Ectodermal cell (in vitro differentiated cells): ENCODE measurements around the gene TNFRSF13B.
"Not testable (repeated sequence)": the region's sequence is repeated elsewhere in the genome, so short reads cannot be mapped to it uniquely, and the experiment has no call there.

Source experiments
- H3K27ac ChIP-seq: 2 replicates; pipeline ENCODE4 v1.7.0; 2013; ENCODE audit warnings: mild to moderate bottlenecking, low read depth, low read length; ENCODE audit not compliant: insufficient read depth, poor library complexity, severe bottlenecking
- H3K27me3 ChIP-seq: 2 replicates; pipeline ENCODE4 v1.7.0; 2013; ENCODE audit warnings: mild to moderate bottlenecking, low read length; ENCODE audit not compliant: insufficient read depth, control insufficient read depth, poor library complexity, severe bottlenecking
- H3K36me3 ChIP-seq: one replicate; pipeline ENCODE4 v1.7.0; 2013; ENCODE audit warnings: low read length; ENCODE audit not compliant: control insufficient read depth, insufficient read depth
- H3K4me1 ChIP-seq: one replicate; pipeline ENCODE4 v1.7.0; 2013; ENCODE audit warnings: low read length; ENCODE audit not compliant: control insufficient read depth, insufficient read depth
- H3K4me3 ChIP-seq: 2 replicates; pipeline ENCODE4 v1.7.0; 2013; ENCODE audit warnings: low read depth, low read length, control low read depth; ENCODE audit not compliant: insufficient read depth
- H3K9me3 ChIP-seq: 2 replicates; pipeline ENCODE4 v1.7.0; 2013; ENCODE audit warnings: mild to moderate bottlenecking, low read length, moderate library complexity; ENCODE audit not compliant: control insufficient read depth
- WGBS, 2 experiments: methylation state at CpG; one replicate each; pipeline ENCODE4 v1.1.7; 2013; ENCODE audit warnings: missing lambda C conversion rate in 2 of 2; 5-methylcytosine and 5-hydroxymethylcytosine counted together

The TNFRSF13B gene

DNA sequence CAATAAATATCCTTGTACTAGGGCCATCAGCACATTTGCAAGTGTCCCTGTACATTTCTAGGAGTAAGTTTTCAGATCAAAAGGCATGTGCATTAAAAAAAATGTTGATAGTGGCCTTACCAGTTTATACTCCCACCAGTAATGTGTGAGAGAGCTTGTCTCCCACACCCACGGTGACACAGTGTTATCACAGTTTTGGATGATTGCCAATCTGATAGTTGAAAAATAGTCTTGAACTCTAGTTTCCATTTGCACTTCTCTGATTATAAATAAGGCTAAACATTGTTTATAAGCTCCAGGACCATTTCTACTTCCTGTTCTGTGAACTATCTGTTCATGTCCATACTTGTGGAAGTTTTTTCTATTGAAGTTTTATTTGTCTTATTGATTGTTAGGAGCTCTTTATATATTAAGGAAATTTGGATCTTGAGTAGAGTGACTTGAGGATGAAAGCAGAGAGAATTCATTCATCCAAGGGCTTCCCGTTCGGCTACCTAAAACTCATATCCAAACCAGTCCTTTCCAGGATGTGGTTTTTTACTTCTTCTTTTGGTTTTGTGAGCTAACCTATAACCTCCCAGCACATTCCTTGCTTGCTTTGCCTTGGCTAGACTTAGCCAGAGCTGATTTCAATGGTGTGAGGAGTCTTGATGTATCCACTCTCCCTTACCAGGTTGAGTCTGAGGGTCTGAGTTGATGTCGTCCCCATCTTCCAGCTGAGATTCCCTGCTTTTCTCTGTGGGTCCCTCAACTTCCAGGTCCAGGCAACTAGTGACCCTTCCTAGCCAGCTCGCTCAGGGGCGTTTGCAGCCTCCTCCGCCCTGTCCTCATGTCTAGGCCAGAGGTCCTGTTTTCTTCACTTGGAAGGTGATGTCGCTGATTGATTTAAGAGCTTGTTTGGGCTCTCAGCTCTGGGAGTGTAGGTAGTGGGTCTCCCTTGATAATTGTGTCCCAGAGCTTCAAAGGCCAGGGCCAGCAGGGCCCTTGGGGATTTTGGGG is 44.6 kb upstream of the TNFRSF13B start:
- 95 to 99% methylated on average over 8 of the region's 8 CpGs for WGBS, 2 experiments
- H3K4me3 ChIP-seq, H3K36me3 ChIP-seq, H3K27ac ChIP-seq, H3K4me1 ChIP-seq, H3K9me3 ChIP-seq, H3K27me3 ChIP-seq: not testable (repeated sequence)

DNA sequence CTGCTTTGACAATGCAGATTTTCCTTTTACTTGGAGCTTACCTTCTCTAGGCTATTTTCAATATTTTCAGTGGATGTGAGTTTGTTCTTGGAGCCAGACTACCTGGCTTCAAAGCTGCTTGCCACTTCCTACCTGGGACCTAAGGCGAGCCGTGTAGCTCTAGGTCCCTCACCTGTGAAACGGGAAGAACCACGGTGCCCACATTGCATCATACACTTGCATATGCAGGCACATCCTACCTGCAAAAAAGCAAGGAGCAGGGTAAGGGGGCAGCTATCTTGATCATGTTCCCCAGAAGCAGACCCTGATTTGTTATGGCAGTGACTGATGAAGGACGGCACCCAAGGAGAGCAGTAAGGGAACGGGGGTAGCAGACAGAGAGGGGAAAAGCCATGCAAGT is 43.3 kb upstream of the TNFRSF13B start:
- no peak overlapping the region for H3K27ac ChIP-seq
- no peak overlapping the region for H3K4me3 ChIP-seq
- H3K4me1 ChIP-seq: no peaks in the 10 kb centered on the region
- H3K27me3 ChIP-seq: no peaks in the 10 kb centered on the region
- 88 to 94% methylated on average over 6 of the region's 6 CpGs for WGBS, 2 experiments
- no peaks in the 10 kb centered on the region for H3K9me3 ChIP-seq
- H3K36me3 ChIP-seq: no peaks in the 10 kb centered on the region

DNA sequence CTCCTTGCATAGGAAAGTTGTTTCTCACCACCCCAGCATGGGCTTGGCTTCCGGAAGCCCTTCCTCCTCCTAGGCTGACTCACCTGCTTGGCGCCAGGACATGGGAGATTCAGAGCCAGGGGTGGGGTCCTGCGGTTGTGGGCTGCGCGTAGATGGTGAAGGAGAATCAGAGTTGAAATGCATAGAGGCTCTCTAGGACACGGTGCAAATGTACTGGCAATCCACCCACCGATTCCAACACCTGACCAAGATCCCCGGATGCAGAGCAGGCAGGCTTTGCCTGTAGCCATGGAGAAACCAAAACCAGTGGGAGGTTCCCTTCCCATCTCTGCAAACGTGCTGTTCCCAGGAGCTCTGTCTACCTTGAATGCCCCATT is 42.8 kb upstream of the TNFRSF13B start:
- H3K9me3 ChIP-seq, H3K27me3 ChIP-seq, H3K4me3 ChIP-seq, H3K4me1 ChIP-seq, H3K27ac ChIP-seq, H3K36me3 ChIP-seq: not testable (repeated sequence)
- 89% methylated on average over 9 of the region's 9 CpGs for WGBS, 2 experiments

DNA sequence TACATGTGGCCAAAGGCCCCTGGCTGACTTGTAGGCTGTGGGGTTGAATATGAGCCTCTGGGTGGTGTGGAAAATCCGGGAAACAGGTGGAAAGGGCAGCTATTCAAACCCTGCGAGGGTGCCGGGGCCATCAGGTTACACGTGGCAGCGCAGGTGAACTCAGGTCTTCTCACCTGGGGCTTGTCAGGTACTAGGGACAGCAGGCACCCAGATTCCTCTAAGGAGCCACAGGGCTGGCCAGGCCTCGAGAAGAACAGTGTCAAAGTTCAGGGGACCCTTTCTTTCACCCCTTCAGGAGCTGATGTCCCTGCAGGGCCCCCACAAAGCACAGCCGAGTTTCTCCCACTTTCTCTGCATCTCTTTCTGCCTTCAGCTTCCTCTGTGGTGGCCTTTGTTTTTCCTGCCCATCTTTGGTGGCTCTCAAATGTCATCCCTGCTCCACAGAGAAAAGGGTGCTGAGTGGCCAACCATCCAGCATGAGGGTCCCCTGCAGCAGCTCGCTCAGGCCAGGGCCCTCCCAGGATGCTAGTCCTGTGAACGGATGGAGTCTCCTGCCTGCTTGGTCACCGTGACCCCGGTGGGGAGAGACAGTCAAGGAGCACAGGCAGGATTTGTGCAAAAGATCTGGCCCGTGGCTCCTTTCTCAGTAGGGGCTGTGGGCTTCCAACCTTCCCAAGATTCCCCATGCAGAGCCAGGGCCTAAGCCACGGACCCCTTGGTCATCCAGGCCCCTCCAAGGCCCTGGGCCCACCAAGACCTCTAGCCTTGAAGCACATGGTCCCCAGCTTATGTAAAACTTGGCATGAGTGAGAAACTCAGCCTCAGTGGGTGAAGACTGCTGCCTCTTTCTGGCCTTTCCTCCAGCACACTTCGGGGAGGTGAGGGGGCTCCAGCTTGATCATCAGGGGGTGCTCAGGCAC is 42.2 kb upstream of the TNFRSF13B start:
- not testable (repeated sequence) for H3K4me1 ChIP-seq, H3K9me3 ChIP-seq, H3K36me3 ChIP-seq, H3K4me3 ChIP-seq, H3K27ac ChIP-seq, H3K27me3 ChIP-seq
- WGBS, 2 experiments: 89% methylated on average over 14 of the region's 14 CpGs

DNA sequence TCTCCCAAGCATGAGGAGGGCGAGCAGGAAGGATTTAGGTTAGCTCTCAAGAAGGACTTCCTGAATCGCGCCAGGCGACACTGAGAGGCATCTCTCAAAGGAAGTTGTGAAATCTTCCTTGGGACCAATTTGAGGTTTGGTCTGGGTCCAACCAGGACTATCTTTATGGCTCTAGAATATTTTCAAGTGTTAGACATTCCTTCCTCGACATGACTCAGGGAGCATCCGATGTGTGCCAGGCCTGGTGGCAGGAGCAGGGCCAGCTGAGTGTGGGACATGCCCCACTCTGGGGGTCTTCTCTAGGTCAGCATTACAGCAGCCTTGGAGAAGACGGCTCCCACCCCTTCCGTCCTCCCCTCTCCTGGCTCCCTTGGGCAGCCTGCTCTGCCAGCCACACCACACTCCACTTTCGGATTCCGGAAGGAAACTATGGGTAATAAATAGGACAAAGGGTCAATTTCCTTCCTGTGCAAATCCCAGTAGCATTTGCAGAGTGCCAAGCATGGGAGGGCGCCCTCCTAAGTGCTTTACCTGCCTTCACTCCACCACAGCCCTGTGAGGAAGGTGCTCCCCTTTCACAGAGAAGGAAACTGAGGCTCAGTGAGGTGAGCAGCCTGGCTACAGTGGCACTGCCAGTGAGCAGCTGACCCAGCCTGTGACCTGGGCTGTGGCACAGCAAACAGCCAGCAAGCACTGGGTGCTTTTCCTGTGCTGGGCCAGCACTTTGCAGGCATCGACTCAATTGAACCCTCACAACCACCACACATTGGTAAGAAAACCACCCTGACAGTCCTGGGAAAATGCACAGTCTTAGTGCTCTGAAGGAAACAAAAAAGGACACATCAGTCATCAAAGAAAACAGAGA is 39.4 kb upstream of the TNFRSF13B start:
- H3K36me3 ChIP-seq, H3K4me1 ChIP-seq, H3K9me3 ChIP-seq, H3K4me3 ChIP-seq, H3K27ac ChIP-seq, H3K27me3 ChIP-seq: not testable (repeated sequence)
- WGBS, 2 experiments: 98 to 100% methylated on average over 4 to 5 of the region's 12 CpGs

DNA sequence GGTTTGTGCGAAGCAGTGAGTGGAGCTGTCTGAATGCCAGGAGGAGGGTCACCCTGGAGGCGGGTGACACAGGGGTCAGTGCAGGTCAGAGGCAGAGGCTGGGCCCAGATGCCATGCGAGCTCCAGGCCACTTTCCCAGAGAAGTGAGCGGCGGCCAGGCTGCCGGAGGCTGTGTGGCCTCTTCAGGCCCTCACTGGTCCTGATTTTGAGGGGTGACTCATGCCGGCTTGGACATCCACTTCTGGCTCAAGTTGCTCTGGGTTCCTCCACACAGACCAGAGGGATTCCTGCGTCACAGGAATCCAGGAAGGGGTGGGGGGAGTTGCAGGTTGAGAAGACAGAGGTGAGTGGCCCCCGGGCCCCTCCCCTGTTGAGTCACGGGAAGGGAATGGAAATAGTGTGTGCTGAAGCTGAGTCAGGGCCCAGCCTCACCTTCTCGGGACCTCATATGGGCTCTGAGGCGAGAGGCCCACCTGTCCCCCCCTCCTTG is 38.7 kb upstream of the TNFRSF13B start:
- 94 to 98% methylated on average over 4 of the region's 12 CpGs for WGBS, 2 experiments
- not testable (repeated sequence) for H3K36me3 ChIP-seq, H3K27ac ChIP-seq

DNA sequence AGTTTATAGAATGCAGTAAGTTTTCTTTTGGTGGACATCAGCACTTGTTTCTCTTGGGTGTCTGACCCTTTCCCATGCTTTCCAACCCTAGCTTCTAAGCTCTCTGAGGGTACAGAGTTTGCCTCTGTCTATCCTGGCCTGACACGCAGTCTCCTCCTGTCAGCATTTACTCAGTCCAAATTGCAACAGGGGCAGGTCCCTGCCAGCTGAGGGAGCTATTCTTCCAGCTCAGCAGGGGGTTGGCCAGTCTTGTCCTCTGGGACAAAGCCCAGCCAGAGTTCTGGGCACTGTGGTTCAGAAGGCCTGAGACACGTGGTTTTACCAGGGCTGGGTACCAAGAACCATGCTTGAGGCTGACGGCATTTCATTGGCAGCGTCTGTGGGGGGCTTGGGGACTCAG is 38.1 kb upstream of the TNFRSF13B start:
- not testable (repeated sequence) for H3K27me3 ChIP-seq, H3K4me3 ChIP-seq, H3K4me1 ChIP-seq, H3K36me3 ChIP-seq, H3K9me3 ChIP-seq, H3K27ac ChIP-seq
- WGBS, 2 experiments: 57 to 86% methylated on average over 1 of the region's 4 CpGs

More for the DNA sequence above, 38.7 kb upstream of the TNFRSF13B start:
- not testable (repeated sequence) for H3K4me1 ChIP-seq, H3K4me3 ChIP-seq, H3K27me3 ChIP-seq, H3K9me3 ChIP-seq

DNA sequence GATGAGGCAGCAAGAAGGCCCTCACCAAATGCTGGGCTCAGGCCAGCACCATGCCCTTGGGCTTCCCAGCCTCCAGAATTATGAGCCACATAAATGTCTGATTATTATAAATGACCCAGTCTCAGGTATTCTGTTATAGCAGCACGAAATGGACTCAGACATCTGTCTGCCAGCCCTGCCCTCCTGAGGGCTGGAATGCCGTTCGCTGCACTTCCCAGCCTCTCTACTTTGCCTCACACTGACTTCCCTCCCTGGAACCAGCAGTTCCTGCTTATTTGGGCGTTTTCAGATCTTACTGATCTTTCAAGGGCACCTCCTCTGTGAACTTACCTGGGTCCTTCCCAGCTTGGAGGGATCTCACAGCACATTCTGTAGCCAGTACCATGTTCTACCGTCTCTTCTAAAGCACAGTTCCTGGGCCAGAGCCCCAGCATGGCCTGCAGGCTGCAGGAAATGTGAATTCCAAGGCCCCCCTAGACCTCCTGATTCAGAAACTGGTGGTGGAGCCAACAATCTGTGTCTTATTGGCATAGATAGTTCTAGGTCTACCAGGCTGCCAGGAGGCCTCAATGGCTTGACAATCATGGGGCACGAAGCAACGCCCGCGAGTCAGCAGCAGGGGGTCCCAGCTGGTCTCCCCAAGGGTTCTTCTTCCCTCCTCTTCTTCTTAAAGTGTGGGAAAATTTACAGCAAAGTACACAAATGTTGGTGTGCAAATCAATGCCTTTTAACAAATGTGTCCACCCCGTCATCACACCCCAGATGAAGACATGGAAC is 36.9 kb upstream of the TNFRSF13B start:
- not testable (repeated sequence) for H3K27ac ChIP-seq, H3K36me3 ChIP-seq, H3K4me3 ChIP-seq, H3K4me1 ChIP-seq, H3K9me3 ChIP-seq, H3K27me3 ChIP-seq
- 88 to 90% methylated on average over 10 of the region's 10 CpGs for WGBS, 2 experiments

DNA sequence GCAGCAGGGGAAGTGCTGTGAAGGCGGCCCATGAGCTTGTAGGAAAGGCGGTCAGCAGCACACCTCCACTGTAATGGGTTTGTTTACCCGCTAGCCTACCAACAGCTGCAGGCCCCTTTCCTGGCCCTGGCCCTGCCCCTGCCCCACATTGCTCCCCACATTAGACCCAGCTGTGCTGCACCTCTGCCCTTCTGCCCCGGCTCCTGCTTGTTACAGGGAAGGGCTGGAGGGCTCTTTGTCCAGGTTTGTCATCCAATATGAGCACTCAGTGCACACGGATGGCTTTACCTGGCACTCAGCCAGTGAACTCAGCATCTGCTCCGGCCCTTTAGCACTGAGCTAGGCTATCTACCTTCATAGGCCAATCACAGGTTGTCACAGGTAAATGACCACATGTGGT is 36.0 kb upstream of the TNFRSF13B start:
- not testable (repeated sequence) for H3K36me3 ChIP-seq, H3K9me3 ChIP-seq, H3K4me1 ChIP-seq, H3K4me3 ChIP-seq, H3K27me3 ChIP-seq, H3K27ac ChIP-seq
- 94 to 97% methylated on average over 2 to 3 of the region's 6 CpGs for WGBS, 2 experiments
